Memory B cell (primary cell): ENCODE measurements around the gene PRKCE.

ENCODE experiments used
- ATAC-seq: fragments of 150-1000 bp; cut with Tn5 transposase; 2 replicates; pipeline ENCODE4 v1.10.0; 2021; ENCODE audit warnings: low read depth, mild to moderate bottlenecking, moderate library complexity
- DNase-seq, 2 donors: peaks; one replicate each; pipeline ENCODE4 v3.0.0; 2022; ENCODE audit warnings: low spot score in 2 of 2
- H3K27ac Mint-ChIP-seq: one replicate; pipeline ENCODE4 v1.8.0; 2022; ENCODE audit warnings: mild to moderate bottlenecking, moderate library complexity, mixed read lengths
- H3K27me3 Mint-ChIP-seq: one replicate; pipeline ENCODE4 v1.8.0; 2022; ENCODE audit warnings: mixed read lengths
- H3K36me3 Mint-ChIP-seq: one replicate; pipeline ENCODE4 v1.8.0; 2022; ENCODE audit warnings: mild to moderate bottlenecking, mixed read lengths
- H3K4me1 Mint-ChIP-seq: one replicate; pipeline ENCODE4 v1.8.0; 2022; ENCODE audit warnings: mixed read lengths
- H3K4me3 Mint-ChIP-seq: one replicate; pipeline ENCODE4 v1.8.0; 2022; ENCODE audit warnings: mild to moderate bottlenecking, moderate library complexity, mixed read lengths
- H3K9me3 Mint-ChIP-seq: one replicate; pipeline ENCODE4 v1.8.0; 2022; ENCODE audit warnings: mixed read lengths

PRKCE gene

GRCh38 chr2:46009315-46009714 lies 357.8 kb downstream of the PRKCE start:
- H3K9me3 Mint-ChIP-seq, result no peaks in the 10 kb centered on the region
- no peak for ATAC-seq
- no peaks in the 10 kb centered on the region for H3K4me1 Mint-ChIP-seq
- no peak overlapping the region for H3K27ac Mint-ChIP-seq
- no peak for DNase-seq
- H3K36me3 Mint-ChIP-seq, result peaks cover 44% of the 10 kb centered on the region
- no peaks in the 10 kb centered on the region for H3K27me3 Mint-ChIP-seq
- H3K4me3 Mint-ChIP-seq, result no peak overlapping the region

- no peak overlapping the region for H3K27ac Mint-ChIP-seq
Measured at GRCh38 chr2:46009772-46010171, 358.3 kb downstream of the PRKCE start.

GRCh38 chr2:46010223-46010924 lies 358.9 kb downstream of the PRKCE start:
- peaks cover 42% of the 10 kb centered on the region for H3K36me3 Mint-ChIP-seq
- no peaks in the 10 kb centered on the region for H3K27me3 Mint-ChIP-seq
- no peak for DNase-seq
- no peaks in the 10 kb centered on the region for H3K4me1 Mint-ChIP-seq
- H3K27ac Mint-ChIP-seq, result no peak overlapping the region
- no peaks in the 10 kb centered on the region for H3K9me3 Mint-ChIP-seq
- no peak overlapping the region for H3K4me3 Mint-ChIP-seq
- ATAC-seq, result no peak

More at GRCh38 chr2:46009772-46010171, 358.3 kb downstream of the PRKCE start:
- Mint-ChIP-seq H3K9me3 (no peaks in the 10 kb centered on the region), H3K27me3 (no peaks in the 10 kb centered on the region), H3K4me1 (no peaks in the 10 kb centered on the region), H3K36me3 (peaks cover 42% of the 10 kb centered on the region), H3K4me3 (no peak overlapping the region)
- no peak for ATAC-seq
- DNase-seq, result no peak

DNA sequence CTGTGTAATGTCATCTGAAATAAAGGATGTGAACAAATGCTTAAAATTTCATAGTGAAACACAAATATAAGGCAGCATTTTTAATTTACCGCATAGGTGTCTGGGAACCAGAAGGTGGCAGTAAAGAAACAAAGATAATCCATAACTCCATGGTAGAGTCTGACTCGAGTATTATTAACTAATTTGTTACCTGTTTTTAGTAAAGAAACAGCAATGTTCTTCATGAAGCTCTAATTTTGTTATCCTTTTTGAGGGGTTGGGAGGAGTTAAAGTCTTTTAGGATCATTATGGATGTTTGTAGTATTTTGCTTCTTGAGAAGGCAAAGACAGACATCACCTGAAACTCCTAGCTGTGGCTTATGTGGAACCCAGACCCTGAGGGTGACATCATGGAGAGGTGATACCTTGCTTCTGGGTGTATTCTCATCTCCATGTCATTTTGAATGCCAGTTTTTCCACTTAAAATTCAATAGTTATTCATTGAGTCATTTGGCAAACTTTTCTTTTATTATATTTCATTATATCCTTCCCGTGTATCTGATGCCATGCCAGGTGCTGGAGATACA lies 359.5 kb downstream of the PRKCE start:
- Mint-ChIP-seq H3K36me3 (peaks cover 44% of the 10 kb centered on the region), H3K27ac (no peak overlapping the region), H3K27me3 (no peaks in the 10 kb centered on the region), H3K9me3 (no peaks in the 10 kb centered on the region), H3K4me3 (no peak overlapping the region), H3K4me1 (no peaks in the 10 kb centered on the region)
- DNase-seq (no peak), ATAC-seq (no peak)

DNA sequence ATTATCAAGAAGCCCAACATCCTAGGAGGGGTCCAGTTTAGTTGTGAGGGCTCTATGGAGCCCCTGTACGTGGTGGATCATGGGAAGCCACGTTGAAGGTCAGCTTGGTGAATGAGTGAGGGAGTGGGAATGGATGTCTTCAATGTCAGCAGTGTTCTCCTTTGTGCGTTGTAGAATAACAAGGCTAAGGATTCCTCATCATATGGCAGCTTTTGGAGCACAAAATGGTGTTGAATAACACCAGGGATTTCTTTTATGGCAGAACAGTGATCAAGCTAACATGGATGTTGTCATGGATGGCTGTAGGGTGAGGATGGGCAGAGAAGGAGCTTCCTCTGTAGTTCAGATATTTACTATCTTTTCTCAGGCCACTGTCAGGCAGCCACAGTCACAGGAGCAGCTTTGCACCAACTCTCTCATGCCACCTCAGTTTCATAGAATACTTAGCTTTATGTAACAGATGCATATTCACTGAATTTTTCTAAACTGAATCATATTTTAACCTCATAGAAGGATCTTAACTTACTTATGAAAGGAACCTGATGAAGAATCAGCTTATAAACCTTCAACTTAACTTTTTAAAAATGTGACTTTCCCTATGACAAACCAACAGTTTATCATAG lies 361.3 kb downstream of the PRKCE start:
- H3K27me3 Mint-ChIP-seq, result no peaks in the 10 kb centered on the region
- no peak overlapping the region for H3K27ac Mint-ChIP-seq
- ATAC-seq, result no peak
- H3K4me1 Mint-ChIP-seq, result no peaks in the 10 kb centered on the region
- DNase-seq, result no peak
- no peak overlapping the region for H3K4me3 Mint-ChIP-seq
- no peaks in the 10 kb centered on the region for H3K9me3 Mint-ChIP-seq
- peaks cover 42% of the 10 kb centered on the region for H3K36me3 Mint-ChIP-seq

GRCh38 chr2:46013726-46014125 lies 362.3 kb downstream of the PRKCE start:
- H3K36me3 Mint-ChIP-seq, result peaks cover 42% of the 10 kb centered on the region
- H3K27ac Mint-ChIP-seq, result no peak overlapping the region
- ATAC-seq, result no peak
- no peaks in the 10 kb centered on the region for H3K27me3 Mint-ChIP-seq
- H3K4me3 Mint-ChIP-seq, result no peak overlapping the region
- no peak for DNase-seq
- no peaks in the 10 kb centered on the region for H3K9me3 Mint-ChIP-seq
- H3K4me1 Mint-ChIP-seq, result no peaks in the 10 kb centered on the region

DNA sequence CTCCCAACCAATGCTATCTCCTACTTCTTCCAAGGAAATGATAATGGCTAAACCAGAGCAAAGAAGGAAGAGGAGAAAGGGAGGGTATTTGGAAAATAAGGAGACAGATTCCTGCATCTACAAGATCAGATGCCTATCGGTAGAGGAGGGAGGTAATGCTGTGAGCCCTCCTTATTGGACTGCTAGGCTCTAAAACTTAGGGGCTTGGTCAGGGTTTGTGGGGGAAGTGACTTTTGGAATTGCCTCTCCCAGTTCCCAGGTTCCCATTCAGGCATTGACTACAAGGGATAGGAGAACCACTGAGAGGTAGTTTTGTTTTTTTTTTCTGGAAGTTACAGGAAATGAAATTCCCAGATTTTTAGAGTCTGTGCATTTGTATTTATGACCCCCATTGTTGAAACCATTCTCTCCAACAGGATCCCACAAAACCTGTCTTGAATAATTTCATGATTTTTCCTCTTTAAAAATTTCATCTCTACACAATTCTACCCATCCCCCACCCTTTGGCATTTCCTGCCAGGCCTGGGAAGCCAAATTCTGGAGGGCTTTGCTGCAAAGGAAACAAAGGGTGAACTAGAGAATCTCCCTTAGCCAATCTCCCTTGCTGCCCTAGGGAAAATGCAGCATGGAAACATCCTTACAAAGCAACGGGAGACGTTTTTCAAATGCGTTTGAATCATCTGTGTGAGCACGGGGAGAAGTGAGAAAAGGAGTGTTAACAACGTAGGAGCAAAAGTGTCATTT lies 363.6 kb downstream of the PRKCE start:
- Mint-ChIP-seq H3K36me3 (peaks cover 46% of the 10 kb centered on the region), H3K4me1 (no peaks in the 10 kb centered on the region), H3K9me3 (no peaks in the 10 kb centered on the region), H3K4me3 (no peak overlapping the region), H3K27ac (no peak overlapping the region), H3K27me3 (no peaks in the 10 kb centered on the region)
- DNase-seq (no peak), ATAC-seq (no peak)

- peaks cover 48% of the 10 kb centered on the region for H3K36me3 Mint-ChIP-seq
- H3K4me1 Mint-ChIP-seq, result no peaks in the 10 kb centered on the region
- DNase-seq (no peak), ATAC-seq (no peak)
- H3K27ac Mint-ChIP-seq, result no peak overlapping the region
- H3K9me3 Mint-ChIP-seq, result no peaks in the 10 kb centered on the region
- H3K4me3 Mint-ChIP-seq, result no peak overlapping the region
- no peaks in the 10 kb centered on the region for H3K27me3 Mint-ChIP-seq
Measured at GRCh38 chr2:46015671-46016070, 364.2 kb downstream of the PRKCE start.

GRCh38 chr2:46016091-46016490 lies 364.6 kb downstream of the PRKCE start:
- Mint-ChIP-seq H3K4me1 (no peaks in the 10 kb centered on the region), H3K27ac (no peak overlapping the region), H3K36me3 (peaks cover 51% of the 10 kb centered on the region), H3K4me3 (no peak overlapping the region), H3K9me3 (no peaks in the 10 kb centered on the region), H3K27me3 (no peaks in the 10 kb centered on the region)
- no peak for ATAC-seq
- DNase-seq, result no peak

DNA sequence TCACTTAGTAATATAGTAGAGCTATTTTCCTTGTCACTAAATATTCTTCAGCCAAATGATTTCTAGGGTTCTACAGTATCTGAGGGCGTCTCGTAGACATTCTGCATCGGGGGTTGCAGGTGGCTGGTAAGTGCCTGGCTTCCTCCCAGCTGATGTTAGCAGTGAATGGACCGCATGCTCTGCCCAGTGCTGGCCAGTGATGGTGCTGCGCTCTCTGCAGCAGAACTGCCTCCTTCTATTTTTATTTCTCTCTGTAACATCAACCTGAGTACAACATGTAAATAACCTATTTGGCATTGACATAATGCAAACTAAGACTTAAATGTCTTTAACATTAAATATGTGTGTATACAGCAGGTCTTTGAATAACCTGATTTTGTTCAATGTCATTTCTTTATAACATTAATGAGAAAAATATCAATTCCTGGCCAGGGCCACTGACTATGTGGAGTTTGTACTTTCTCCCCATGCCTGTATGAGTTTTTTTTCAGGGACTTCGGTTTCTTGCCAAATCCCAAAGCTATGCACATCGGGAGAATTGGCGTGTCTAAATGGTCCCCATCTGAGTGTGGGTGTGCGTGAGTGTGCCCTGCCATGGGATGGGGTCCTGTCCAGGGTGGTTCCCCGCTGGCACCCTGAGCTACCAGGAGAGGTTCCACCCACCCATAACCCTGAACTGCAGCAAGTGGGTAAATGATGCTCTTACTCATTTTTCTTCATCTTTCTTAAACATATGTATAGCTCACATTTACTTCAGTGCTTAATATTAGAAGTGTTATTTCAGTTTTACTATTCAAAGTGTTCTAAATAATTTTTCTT lies 367.5 kb downstream of the PRKCE start:
- Mint-ChIP-seq H3K36me3 (peaks cover 42% of the 10 kb centered on the region), H3K9me3 (no peaks in the 10 kb centered on the region), H3K27me3 (no peaks in the 10 kb centered on the region), H3K4me3 (no peak overlapping the region), H3K27ac (no peak overlapping the region), H3K4me1 (no peaks in the 10 kb centered on the region)
- ATAC-seq (no peak), DNase-seq (no peak)

GRCh38 chr2:46020416-46020815 lies 368.9 kb downstream of the PRKCE start:
- no peak overlapping the region for H3K27ac Mint-ChIP-seq
- no peaks in the 10 kb centered on the region for H3K9me3 Mint-ChIP-seq
- no peak for DNase-seq
- peaks cover 35% of the 10 kb centered on the region for H3K36me3 Mint-ChIP-seq
- no peaks in the 10 kb centered on the region for H3K4me1 Mint-ChIP-seq
- H3K27me3 Mint-ChIP-seq, result no peaks in the 10 kb centered on the region
- H3K4me3 Mint-ChIP-seq, result no peak overlapping the region
- no peak for ATAC-seq

GRCh38 chr2:46023165-46023854 lies 371.8 kb downstream of the PRKCE start:
- Mint-ChIP-seq H3K36me3 (peaks cover 30% of the 10 kb centered on the region), H3K4me3 (no peak overlapping the region), H3K4me1 (no peaks in the 10 kb centered on the region), H3K27me3 (no peaks in the 10 kb centered on the region), H3K27ac (no peak overlapping the region), H3K9me3 (no peaks in the 10 kb centered on the region)
- ATAC-seq, result no peak
- DNase-seq, result no peak

DNA sequence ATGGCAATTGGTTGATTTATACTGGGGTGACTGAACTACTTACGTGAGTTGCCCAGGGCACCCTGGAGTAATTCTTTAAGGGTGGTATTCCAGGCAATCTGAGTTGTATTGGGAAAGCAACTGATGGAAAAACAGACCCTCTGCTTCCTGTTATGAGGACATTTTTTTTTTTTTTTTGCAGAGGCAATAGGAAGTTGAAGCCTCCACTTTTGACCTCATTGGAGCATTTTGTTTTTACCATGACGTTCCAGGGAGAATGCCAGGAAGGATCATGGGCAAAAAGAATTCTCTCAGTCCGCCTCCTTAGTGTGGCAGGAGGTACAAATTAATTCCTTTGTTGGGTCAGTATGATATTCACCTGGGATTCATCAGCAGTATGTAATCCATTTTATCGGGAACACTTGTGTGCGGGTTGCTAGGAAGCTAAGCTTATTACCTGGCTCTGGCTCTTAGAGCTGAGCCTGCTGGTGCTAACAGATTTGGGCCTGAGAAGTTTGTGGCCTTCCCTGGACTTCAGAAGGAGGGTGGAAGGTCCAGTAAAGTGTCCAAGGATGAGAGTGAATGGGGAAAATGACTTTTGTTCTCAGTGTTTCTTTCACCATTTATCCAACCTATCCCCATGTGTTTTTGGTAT lies 372.8 kb downstream of the PRKCE start:
- ATAC-seq (no peak), DNase-seq (no peak)
- H3K27me3 Mint-ChIP-seq, result no peaks in the 10 kb centered on the region
- no peaks in the 10 kb centered on the region for H3K4me1 Mint-ChIP-seq
- H3K4me3 Mint-ChIP-seq, result no peak overlapping the region
- no peak overlapping the region for H3K27ac Mint-ChIP-seq
- no peaks in the 10 kb centered on the region for H3K9me3 Mint-ChIP-seq
- peaks cover 37% of the 10 kb centered on the region for H3K36me3 Mint-ChIP-seq
